ENCODE measurements around the gene MAP3K7.
A peak's percentile ranks its signal among the peaks of the same experiment; 100 is the strongest.

The MAP3K7 gene

GRCh38 chr6:90494067-90494780 lies 92.6 kb downstream of the MAP3K7 start:
- Histone ChIP-seq H3K36me3 (ENCODE audit: low read depth) (no peaks in the 10 kb centered on the region), H3K4me3 (ENCODE audit: severe bottlenecking) (no peak overlapping the region), H3K4me1 (ENCODE audit: insufficient read depth, poor library complexity, severe bottlenecking) (no peaks in the 10 kb centered on the region), H3K27ac (ENCODE audit: poor library complexity, severe bottlenecking) (no peak overlapping the region), H3K9me3 (ENCODE audit: severe bottlenecking) (no peaks in the 10 kb centered on the region), H3K27me3 (ENCODE audit: insufficient read depth, poor library complexity, severe bottlenecking) (no peaks in the 10 kb centered on the region)
- DNase-seq (ENCODE audit: low spot score) (no peak), ATAC-seq (ENCODE audit: low read depth) (no peak)
- TF ChIP-seq CTCF (IDR thresholded peaks at IDR 0.05; ENCODE audit: poor library complexity, severe bottlenecking), result no peak

DNA sequence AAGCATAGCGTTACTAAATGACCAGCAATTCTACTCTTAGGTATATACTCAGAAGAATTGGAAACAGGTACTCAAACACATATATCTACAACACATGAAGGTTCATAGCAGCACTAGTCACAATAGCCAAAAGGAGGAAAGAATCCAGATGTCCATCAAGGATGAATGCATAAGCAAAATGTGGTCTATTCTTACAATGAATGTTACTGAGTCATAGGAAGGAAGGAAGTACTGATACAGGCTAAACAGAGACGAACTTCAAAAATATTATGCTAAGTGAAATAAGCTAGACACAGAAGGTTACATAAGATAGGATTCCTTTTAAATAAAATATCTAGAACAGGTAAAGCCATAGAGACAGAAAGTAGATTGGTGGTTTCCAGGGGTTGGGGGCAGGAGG lies 93.5 kb downstream of the MAP3K7 start:
- Histone ChIP-seq H3K4me1 (ENCODE audit: insufficient read depth, poor library complexity, severe bottlenecking) (no peaks in the 10 kb centered on the region), H3K36me3 (ENCODE audit: low read depth) (no peaks in the 10 kb centered on the region), H3K4me3 (ENCODE audit: severe bottlenecking) (no peak overlapping the region), H3K27me3 (ENCODE audit: insufficient read depth, poor library complexity, severe bottlenecking) (no peaks in the 10 kb centered on the region), H3K9me3 (ENCODE audit: severe bottlenecking) (no peaks in the 10 kb centered on the region), H3K27ac (ENCODE audit: poor library complexity, severe bottlenecking) (no peak overlapping the region)
- no peak for TF ChIP-seq CTCF (IDR thresholded peaks at IDR 0.05; ENCODE audit: poor library complexity, severe bottlenecking)
- DNase-seq (ENCODE audit: low spot score) (no peak), ATAC-seq (ENCODE audit: low read depth) (peak; percentile 48; the same call in 2 of the 3 replicates)

GRCh38 chr6:90492798-90493197 lies 94.1 kb downstream of the MAP3K7 start:
- Histone ChIP-seq H3K4me1 (ENCODE audit: insufficient read depth, poor library complexity, severe bottlenecking) (no peaks in the 10 kb centered on the region), H3K27ac (ENCODE audit: poor library complexity, severe bottlenecking) (no peak overlapping the region), H3K36me3 (ENCODE audit: low read depth) (no peaks in the 10 kb centered on the region), H3K4me3 (ENCODE audit: severe bottlenecking) (no peak overlapping the region), H3K9me3 (ENCODE audit: severe bottlenecking) (no peaks in the 10 kb centered on the region), H3K27me3 (ENCODE audit: insufficient read depth, poor library complexity, severe bottlenecking) (no peaks in the 10 kb centered on the region)
- no peak for TF ChIP-seq CTCF (IDR thresholded peaks at IDR 0.05; ENCODE audit: poor library complexity, severe bottlenecking)
- DNase-seq (ENCODE audit: low spot score), result no peak
- no peak for ATAC-seq (ENCODE audit: low read depth)

- Histone ChIP-seq H3K4me1 (ENCODE audit: insufficient read depth, poor library complexity, severe bottlenecking) (no peaks in the 10 kb centered on the region), H3K36me3 (ENCODE audit: low read depth) (no peaks in the 10 kb centered on the region), H3K9me3 (ENCODE audit: severe bottlenecking) (no peaks in the 10 kb centered on the region), H3K4me3 (ENCODE audit: severe bottlenecking) (no peak overlapping the region), H3K27ac (ENCODE audit: poor library complexity, severe bottlenecking) (no peak overlapping the region), H3K27me3 (ENCODE audit: insufficient read depth, poor library complexity, severe bottlenecking) (no peaks in the 10 kb centered on the region)
- ATAC-seq (ENCODE audit: low read depth), result no peak
- no peak for DNase-seq (ENCODE audit: low spot score)
- TF ChIP-seq CTCF (IDR thresholded peaks at IDR 0.05; ENCODE audit: poor library complexity, severe bottlenecking), result no peak
These were observed 94.5 kb downstream of the MAP3K7 start for GRCh38 chr6:90492369-90492768.

- no peaks in the 10 kb centered on the region for H3K36me3 ChIP-seq (ENCODE audit: low read depth)
- no peaks in the 10 kb centered on the region for H3K27me3 ChIP-seq (ENCODE audit: insufficient read depth, poor library complexity, severe bottlenecking)
- H3K27ac ChIP-seq (ENCODE audit: poor library complexity, severe bottlenecking), result no peak overlapping the region
- DNase-seq (ENCODE audit: low spot score), result no peak
- H3K4me1 ChIP-seq (ENCODE audit: insufficient read depth, poor library complexity, severe bottlenecking), result no peaks in the 10 kb centered on the region
- no peak for TF ChIP-seq CTCF (IDR thresholded peaks at IDR 0.05; ENCODE audit: poor library complexity, severe bottlenecking)
- no peaks in the 10 kb centered on the region for H3K9me3 ChIP-seq (ENCODE audit: severe bottlenecking)
- ATAC-seq (ENCODE audit: low read depth), result no peak
- no peak overlapping the region for H3K4me3 ChIP-seq (ENCODE audit: severe bottlenecking)
These were observed 96.7 kb downstream of the MAP3K7 start for GRCh38 chr6:90490030-90490716.

Data from RWPE2 (cell line).